Keratinocyte (primary cell): Measurements from ENCODE around the gene HELT.

Experiments
- EZH2 ChIP-seq: IDR thresholded peaks from one replicate; pipeline ENCODE4 v1.6.1; 2012; ENCODE audit warnings: inconsistent platforms, mild to moderate bottlenecking, low read length, moderate library complexity
- TF ChIP-seq, protein P1 (sequence below), 3 experiments: IDR thresholded peaks in 1 of 3; conservative IDR thresholded peaks in 1 of 3; optimal IDR thresholded peaks in 1 of 3; 2 replicates in 2 of 3; 3 replicates in 1 of 3; pipeline versions ENCODE3 to v1.5.1; 2011; ENCODE audit warnings: low read length in 3 of 3, mild to moderate bottlenecking in 3 of 3, moderate library complexity in 2 of 3, control low read depth in 1 of 3, inconsistent platforms in 1 of 3; ENCODE audit not compliant: insufficient read depth in 2 of 3; ENCODE audit errors: extremely low read depth in 1 of 3

- TF ChIP-seq, protein P1, sequence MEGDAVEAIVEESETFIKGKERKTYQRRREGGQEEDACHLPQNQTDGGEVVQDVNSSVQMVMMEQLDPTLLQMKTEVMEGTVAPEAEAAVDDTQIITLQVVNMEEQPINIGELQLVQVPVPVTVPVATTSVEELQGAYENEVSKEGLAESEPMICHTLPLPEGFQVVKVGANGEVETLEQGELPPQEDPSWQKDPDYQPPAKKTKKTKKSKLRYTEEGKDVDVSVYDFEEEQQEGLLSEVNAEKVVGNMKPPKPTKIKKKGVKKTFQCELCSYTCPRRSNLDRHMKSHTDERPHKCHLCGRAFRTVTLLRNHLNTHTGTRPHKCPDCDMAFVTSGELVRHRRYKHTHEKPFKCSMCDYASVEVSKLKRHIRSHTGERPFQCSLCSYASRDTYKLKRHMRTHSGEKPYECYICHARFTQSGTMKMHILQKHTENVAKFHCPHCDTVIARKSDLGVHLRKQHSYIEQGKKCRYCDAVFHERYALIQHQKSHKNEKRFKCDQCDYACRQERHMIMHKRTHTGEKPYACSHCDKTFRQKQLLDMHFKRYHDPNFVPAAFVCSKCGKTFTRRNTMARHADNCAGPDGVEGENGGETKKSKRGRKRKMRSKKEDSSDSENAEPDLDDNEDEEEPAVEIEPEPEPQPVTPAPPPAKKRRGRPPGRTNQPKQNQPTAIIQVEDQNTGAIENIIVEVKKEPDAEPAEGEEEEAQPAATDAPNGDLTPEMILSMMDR (optimal IDR thresholded peaks at IDR 0.05 in 1 of 3, IDR thresholded peaks at IDR 0.05 in 1 of 3, conservative IDR thresholded peaks at IDR 0.05 in 1 of 3; ENCODE audit: extremely low read depth in 1 of 3, insufficient read depth in 2 of 3, low read length in 3 of 3): no peak
- peak; percentile 71 for TF ChIP-seq EZH2
Measured at GRCh38 chr4:185016101-185016940, 2.0 kb upstream of the HELT start.
